ENCODE measurements around the gene AKAP8L.

Gene AKAP8L

DNA sequence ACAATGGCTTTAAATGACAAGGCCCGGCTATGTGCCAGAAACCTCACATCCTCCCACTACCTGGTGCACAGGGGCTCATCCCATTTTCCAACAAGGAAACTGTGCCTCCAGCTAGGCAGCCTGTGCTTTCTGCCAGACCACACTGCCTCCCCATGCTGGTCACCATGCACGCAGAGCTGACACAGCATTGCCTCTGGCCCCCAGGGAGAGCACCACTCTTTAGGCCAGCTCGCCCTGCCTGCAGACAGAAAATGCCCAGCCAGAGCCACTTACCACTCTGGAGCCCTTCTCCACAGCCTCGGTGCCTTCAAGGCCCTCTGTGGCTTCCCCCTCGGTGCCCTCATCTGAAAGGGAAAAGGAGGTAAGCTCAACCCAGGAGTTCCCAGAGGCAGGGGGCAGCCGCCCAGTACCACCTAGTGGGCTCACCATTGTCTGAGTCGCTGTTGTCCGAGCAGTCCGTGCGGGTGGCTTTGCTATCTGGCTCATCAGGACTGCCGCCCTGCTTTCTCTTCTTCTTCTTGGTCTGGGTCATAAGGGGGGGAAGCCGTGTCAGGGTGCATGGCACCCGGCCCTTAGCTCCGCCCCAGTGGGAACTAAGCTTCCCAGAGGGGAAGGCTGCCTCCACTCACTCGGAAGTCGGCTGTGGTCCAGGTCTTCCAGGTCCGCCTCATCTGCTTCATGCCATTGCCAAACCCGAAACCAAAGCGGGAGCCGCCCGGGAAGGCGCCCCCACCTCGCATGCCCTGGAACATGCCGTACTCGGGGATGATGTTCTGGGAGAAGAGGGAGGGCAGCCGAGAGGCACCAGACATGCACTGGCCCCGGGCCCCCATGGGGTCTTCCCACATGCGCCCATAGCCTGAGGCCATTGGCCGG, 18.0 kb downstream of the AKAP8L start:
- no peak for DNase-seq (ENCODE audit: low read depth)
- TF ChIP-seq, protein P1, sequence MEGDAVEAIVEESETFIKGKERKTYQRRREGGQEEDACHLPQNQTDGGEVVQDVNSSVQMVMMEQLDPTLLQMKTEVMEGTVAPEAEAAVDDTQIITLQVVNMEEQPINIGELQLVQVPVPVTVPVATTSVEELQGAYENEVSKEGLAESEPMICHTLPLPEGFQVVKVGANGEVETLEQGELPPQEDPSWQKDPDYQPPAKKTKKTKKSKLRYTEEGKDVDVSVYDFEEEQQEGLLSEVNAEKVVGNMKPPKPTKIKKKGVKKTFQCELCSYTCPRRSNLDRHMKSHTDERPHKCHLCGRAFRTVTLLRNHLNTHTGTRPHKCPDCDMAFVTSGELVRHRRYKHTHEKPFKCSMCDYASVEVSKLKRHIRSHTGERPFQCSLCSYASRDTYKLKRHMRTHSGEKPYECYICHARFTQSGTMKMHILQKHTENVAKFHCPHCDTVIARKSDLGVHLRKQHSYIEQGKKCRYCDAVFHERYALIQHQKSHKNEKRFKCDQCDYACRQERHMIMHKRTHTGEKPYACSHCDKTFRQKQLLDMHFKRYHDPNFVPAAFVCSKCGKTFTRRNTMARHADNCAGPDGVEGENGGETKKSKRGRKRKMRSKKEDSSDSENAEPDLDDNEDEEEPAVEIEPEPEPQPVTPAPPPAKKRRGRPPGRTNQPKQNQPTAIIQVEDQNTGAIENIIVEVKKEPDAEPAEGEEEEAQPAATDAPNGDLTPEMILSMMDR (IDR thresholded peaks at IDR 0.05; ENCODE audit: low read depth, low read length, missing control alignments), result no peak

DNA sequence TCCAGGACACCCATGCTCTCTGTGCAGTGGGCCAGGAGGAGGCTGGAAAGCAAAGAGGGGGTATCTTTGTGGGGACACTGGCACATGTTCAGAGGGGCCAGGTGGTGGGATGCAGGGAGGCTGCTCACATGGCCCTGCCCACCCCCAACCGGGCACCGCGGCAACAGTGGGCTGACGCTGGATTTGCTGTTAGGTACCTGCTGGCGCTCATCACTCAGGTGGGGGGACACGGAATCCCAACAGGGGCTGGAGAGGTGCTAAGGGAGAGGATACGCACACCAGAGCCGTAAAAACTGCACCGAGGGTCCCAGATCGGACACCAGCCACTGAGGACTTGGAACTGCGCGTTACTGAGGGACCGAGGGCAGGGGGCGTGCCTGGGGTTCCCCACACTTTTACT, 19.2 kb downstream of the AKAP8L start:
- in situ Hi-C loops (cut with HindIII; ENCODE audit: low sequenced_read_pairs), result no loop called here
- TF ChIP-seq, protein P1 (IDR thresholded peaks at IDR 0.05; ENCODE audit: low read depth, low read length, missing control alignments), result no peak
- no peak for DNase-seq (ENCODE audit: low read depth)
- H3K4me3 ChIP-seq (ENCODE audit: low read depth, low read length), result no peak overlapping the region

More for the DNA sequence above, 18.0 kb downstream of the AKAP8L start:
- in situ Hi-C loops (cut with HindIII; ENCODE audit: low sequenced_read_pairs), result no loop called here
- no peak overlapping the region for H3K4me3 ChIP-seq (ENCODE audit: low read depth, low read length)

DNA sequence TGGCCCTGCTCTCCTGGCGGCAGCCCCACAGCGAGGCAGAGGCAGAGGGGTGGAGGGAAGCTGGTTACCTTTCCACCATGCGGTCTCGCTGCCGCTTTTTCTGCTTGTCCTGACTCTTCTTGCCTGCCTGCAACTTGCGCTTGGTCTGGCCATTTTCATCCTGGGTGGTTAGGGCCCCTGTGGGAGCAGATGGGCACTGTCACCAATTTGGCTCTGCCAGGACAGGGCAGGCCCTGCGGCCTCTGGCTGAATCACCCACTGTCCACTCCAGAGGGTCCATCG, 19.6 kb downstream of the AKAP8L start:
- in situ Hi-C loops (cut with HindIII; ENCODE audit: low sequenced_read_pairs), result no loop called here

DNA sequence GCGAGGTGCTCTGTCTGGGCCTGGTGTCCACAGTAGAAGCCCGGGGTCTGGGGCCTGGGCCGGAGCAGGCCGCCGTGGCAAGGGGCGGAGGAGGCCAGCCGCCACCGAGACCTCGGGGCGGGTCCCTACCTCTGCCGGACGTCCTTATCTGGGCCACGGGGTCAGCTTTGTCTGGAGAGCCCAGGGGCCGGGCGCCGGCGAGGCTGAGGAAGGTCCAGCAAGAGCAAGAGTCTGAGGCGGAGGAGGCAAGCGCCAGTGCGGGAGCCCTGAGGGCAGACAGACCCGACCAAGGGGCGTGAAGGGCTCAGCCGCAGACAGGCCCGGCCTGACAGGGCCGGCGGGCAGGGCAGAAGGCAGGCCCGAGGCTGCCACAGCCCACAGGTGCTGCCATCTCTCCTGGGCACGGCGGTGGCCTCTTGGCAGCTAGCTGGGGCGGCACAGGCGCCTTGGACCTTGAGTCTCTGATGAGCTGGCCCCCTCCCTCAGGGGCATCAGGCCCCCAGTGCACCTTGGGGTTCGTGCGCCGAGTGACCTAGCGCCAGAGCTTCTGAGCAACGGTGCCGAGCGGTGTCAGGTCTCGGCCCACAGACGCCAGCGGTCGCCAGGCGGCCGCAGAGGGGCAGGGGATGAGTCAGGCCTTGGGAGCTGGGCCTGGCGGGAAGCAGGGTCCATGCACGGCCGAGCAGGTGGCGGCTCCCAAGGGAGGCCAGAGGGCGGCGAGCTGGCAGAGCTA, 20.1 kb downstream of the AKAP8L start:
- in situ Hi-C loops (cut with HindIII; ENCODE audit: low sequenced_read_pairs), result no loop called here
- no peak overlapping the region for H3K4me3 ChIP-seq (ENCODE audit: low read depth, low read length)
- TF ChIP-seq, protein P1 (IDR thresholded peaks at IDR 0.05; ENCODE audit: low read depth, low read length, missing control alignments), result no peak
- no peak for DNase-seq (ENCODE audit: low read depth)

More for the DNA sequence above, 19.6 kb downstream of the AKAP8L start:
- no peak overlapping the region for H3K4me3 ChIP-seq (ENCODE audit: low read depth, low read length)
- no peak for DNase-seq (ENCODE audit: low read depth)
- TF ChIP-seq, protein P1 (IDR thresholded peaks at IDR 0.05; ENCODE audit: low read depth, low read length, missing control alignments), result no peak

DNA sequence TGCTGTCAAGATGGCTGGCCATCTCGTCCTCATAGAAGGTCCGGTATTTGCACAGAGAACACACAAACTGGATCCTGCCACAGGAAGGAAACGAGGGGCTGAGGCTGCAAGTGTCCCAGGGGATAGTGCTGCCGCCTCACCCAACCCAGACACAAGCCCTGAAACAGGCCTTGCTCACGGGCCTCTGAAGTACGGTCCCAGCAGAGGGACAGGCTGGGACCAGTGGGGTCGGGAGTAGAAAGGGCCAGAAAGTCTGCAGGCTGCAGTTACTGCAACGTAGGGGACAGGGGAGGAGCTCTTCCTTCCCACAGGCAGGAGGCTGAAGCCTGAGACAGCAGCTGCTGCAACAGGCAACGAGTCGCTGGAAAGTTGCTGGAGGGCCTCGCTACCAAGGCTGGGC, 21.0 kb downstream of the AKAP8L start:
- TF ChIP-seq, protein P1 (IDR thresholded peaks at IDR 0.05; ENCODE audit: low read depth, low read length, missing control alignments), result no peak
- in situ Hi-C loops (cut with HindIII; ENCODE audit: low sequenced_read_pairs), result no loop called here
- no peak for DNase-seq (ENCODE audit: low read depth)
- H3K4me3 ChIP-seq (ENCODE audit: low read depth, low read length), result no peak overlapping the region

DNA sequence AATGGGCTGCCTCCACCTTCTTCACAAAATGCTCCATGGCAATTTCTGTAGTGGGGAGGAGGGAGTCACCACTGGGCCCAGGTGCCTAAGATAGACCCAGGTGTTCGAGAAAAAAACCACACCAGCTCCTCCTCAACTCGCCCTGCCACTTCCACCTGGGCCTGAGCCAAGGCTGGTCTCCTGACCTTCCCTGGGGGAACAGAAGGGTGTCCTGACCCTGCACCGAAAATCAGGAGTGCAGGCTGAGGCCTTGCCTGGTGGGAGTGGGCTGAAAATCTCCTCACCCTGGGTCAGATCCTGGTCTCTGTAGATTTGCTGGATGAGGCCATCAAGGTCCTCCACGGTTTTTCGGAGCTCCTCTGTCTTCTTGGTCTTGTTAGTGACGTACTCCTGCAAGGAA, 21.6 kb downstream of the AKAP8L start:
- no peak overlapping the region for H3K4me3 ChIP-seq (ENCODE audit: low read depth, low read length)
- TF ChIP-seq, protein P1 (IDR thresholded peaks at IDR 0.05; ENCODE audit: low read depth, low read length, missing control alignments), result no peak
- in situ Hi-C loops (cut with HindIII; ENCODE audit: low sequenced_read_pairs), result no loop called here
- DNase-seq (ENCODE audit: low read depth), result no peak
